Endothelial cell of umbilical vein (primary cell): ENCODE measurements around the gene ANKS1A. TPM values are rescaled to one million over a fixed set of nuclear protein-coding genes. Genes with fewer than 3 reads are reported as not detected.

ENCODE experiments used
- BruUV-seq: library from RNA; stranded (reverse); fragments of 400-500 nt; replicated peaks from 2 replicates; lab custom pipeline; 2021; lab: Mats Ljungman, UMichigan
- CTCF ChIA-PET: fragments of 300-600, 350-600 bp; sonication (Branson Sonifier 250); formaldehyde crosslinking; loops from one replicate; lab custom pipeline; 2021; ENCODE audit warnings: antibody characterized with exemption, inconsistent platforms; lab: Charles Lee
- POLR2A ChIA-PET: fragments of 300-600, 350-600 bp; sonication (Branson Sonifier 250); formaldehyde crosslinking; loops from one replicate; lab custom pipeline; 2021; ENCODE audit warnings: antibody characterized with exemption, inconsistent platforms; lab: Charles Lee
- DNase-seq: peaks from one replicate; pipeline ENCODE4 v3.0.0-alpha.2; 2011; ENCODE audit warnings: low read depth, low spot score
- FAIRE-seq: peaks from 2 replicates; lab custom pipeline; 2011; peaks lifted over from hg19 to GRCh38; lab: Jason Lieb, UNC
- H2AFZ ChIP-seq: 2 replicates; pipeline ENCODE4 v1.6.0; 2012; ENCODE audit warnings: low read depth, low read length, control low read depth, inconsistent platforms
- H3K27ac ChIP-seq: 2 replicates; pipeline ENCODE4 v1.5.1; 2011; ENCODE audit warnings: low read depth, mild to moderate bottlenecking, control low read depth, low read length, moderate library complexity; ENCODE audit not compliant: insufficient read depth
- H3K27me3 ChIP-seq, 2 experiments: 2 replicates each; pipeline versions ENCODE4 v1.6.0 to v1.6.1; 2011; ENCODE audit warnings: low read length in 2 of 2, mixed read lengths in 1 of 2; ENCODE audit not compliant: control insufficient read depth in 2 of 2, insufficient read depth in 2 of 2
- H3K36me3 ChIP-seq, 2 experiments: 2 replicates in 1 of 2; 3 replicates in 1 of 2; pipeline ENCODE4 v1.5.1; 2011; ENCODE audit warnings: low read length in 2 of 2, mild to moderate bottlenecking in 1 of 2, moderate library complexity in 1 of 2; ENCODE audit not compliant: control insufficient read depth in 2 of 2, insufficient read depth in 2 of 2; ENCODE audit errors: extremely low read depth in 1 of 2
- H3K4me1 ChIP-seq: 3 replicates; pipeline ENCODE4 v1.5.1; 2011; ENCODE audit warnings: mild to moderate bottlenecking, low read length; ENCODE audit not compliant: control insufficient read depth, insufficient read depth; ENCODE audit errors: extremely low read depth
- H3K4me2 ChIP-seq: 2 replicates; pipeline ENCODE4 v1.6.1; 2011; ENCODE audit warnings: low read length, control low read depth, mixed read lengths; ENCODE audit not compliant: insufficient read depth
- H3K4me3 ChIP-seq, 3 experiments: fragments of 200-600 bp in 1 of 3; sonication (generic), shearing (Covaris generic) in 1 of 3; replicated peaks in 1 of 3; 2 replicates each; pipeline ENCODE4 v1.5.1; 2011 to 2016; ENCODE audit warnings: control low read depth in 3 of 3, low read length in 3 of 3, mild to moderate bottlenecking in 2 of 3, inconsistent platforms in 1 of 3, low read depth in 1 of 3, moderate library complexity in 1 of 3; ENCODE audit not compliant: insufficient read depth in 1 of 3
- H3K79me2 ChIP-seq: 2 replicates; pipeline ENCODE4 v1.6.0; 2012; ENCODE audit warnings: low read length, inconsistent platforms; ENCODE audit not compliant: control insufficient read depth, insufficient read depth
- H3K9ac ChIP-seq: replicated peaks from 2 replicates; pipeline ENCODE3; 2011; ENCODE audit warnings: low read length, control low read depth; ENCODE audit not compliant: insufficient read depth; ENCODE audit errors: extremely low read depth
- H3K9me1 ChIP-seq: replicated peaks from 3 replicates; pipeline ENCODE4 v1.6.0; 2011; ENCODE audit warnings: mild to moderate bottlenecking, low read length; ENCODE audit not compliant: control insufficient read depth, insufficient read depth; ENCODE audit errors: extremely low read depth
- H3K9me3 ChIP-seq: replicated peaks from 2 replicates; pipeline ENCODE4 v1.5.1; 2012; ENCODE audit warnings: low read length, inconsistent platforms; ENCODE audit not compliant: control insufficient read depth, insufficient read depth
- H4K20me1 ChIP-seq: replicated peaks from 2 replicates; pipeline ENCODE3; 2011; ENCODE audit warnings: mild to moderate bottlenecking, low read length; ENCODE audit not compliant: control insufficient read depth, insufficient read depth; ENCODE audit errors: extremely low read depth
- CTCF ChIP-seq, 2 donors: IDR thresholded peaks; 1 replicate in 1 of 2; 2 replicates in 1 of 2; pipeline ENCODE4 v1.5.1; 2011; ENCODE audit warnings: low read length in 2 of 2, mild to moderate bottlenecking in 2 of 2, moderate library complexity in 2 of 2, control low read depth in 1 of 2, inconsistent platforms in 1 of 2, low read depth in 1 of 2; ENCODE audit not compliant: insufficient read depth in 1 of 2; ENCODE audit errors: extremely low read depth in 1 of 2
- EZH2 ChIP-seq: IDR thresholded peaks from 2 replicates; pipeline ENCODE4 v1.6.1; 2012; ENCODE audit warnings: borderline replicate concordance, low read depth, mild to moderate bottlenecking, moderate library complexity, low read length, inconsistent platforms; ENCODE audit not compliant: severe bottlenecking
- FOS ChIP-seq: IDR thresholded peaks from 2 replicates; pipeline ENCODE4 v1.6.1; 2011; ENCODE audit warnings: mild to moderate bottlenecking, low read length, moderate library complexity, borderline replicate concordance; ENCODE audit not compliant: insufficient read depth
- GATA2 ChIP-seq: IDR thresholded peaks from 2 replicates; pipeline ENCODE4 v1.7.0; 2011; ENCODE audit warnings: low read depth, mild to moderate bottlenecking, moderate library complexity, mixed read lengths, low read length; ENCODE audit not compliant: insufficient read length, insufficient read depth
- JUN ChIP-seq: IDR thresholded peaks from 2 replicates; pipeline ENCODE4 v1.6.1; 2011; ENCODE audit warnings: borderline replicate concordance, low read depth; ENCODE audit not compliant: insufficient read length, insufficient read depth
- MYC ChIP-seq: IDR thresholded peaks from one replicate; pipeline ENCODE4 v1.6.1; 2011; ENCODE audit warnings: mild to moderate bottlenecking, low read depth, low read length
- POLR2A ChIP-seq: IDR thresholded peaks from 2 replicates; pipeline ENCODE4 v1.6.1; 2012; ENCODE audit warnings: low read depth, mild to moderate bottlenecking, control low read depth, low read length
- POLR2AphosphoS5 ChIP-seq: IDR thresholded peaks from 2 replicates; pipeline ENCODE4 v1.6.1; 2012; ENCODE audit warnings: low read depth, mild to moderate bottlenecking, control low read depth, low read length, moderate library complexity; ENCODE audit not compliant: insufficient read depth
- dilution Hi-C: fragments of 300-500 bp; cut with MboI; formaldehyde crosslinking; loops from one replicate; pipeline ENCODE4 v1.15.0; 2019; ENCODE audit warnings: low sequenced_read_pairs; ENCODE audit not compliant: extremely low pct_ligation_motif_present
- intact Hi-C: fragments of 100-400 bp; cut with micrococcal nuclease; formaldehyde crosslinking; loops from one replicate; pipeline ENCODE4 v1.10.0; 2022
- polyA plus RNA-seq, 4 experiments: library from polyadenylated mRNA; depleted of rRNA in 3 of 4; stranded (reverse) in 3 of 4; unstranded in 1 of 4; fragments of >200 nt; gene quantifications; 2 replicates each; pipeline versions ENCODE4 v1.2.1 to v1.2.3, GENCODE V29; 2011 to 2012; ENCODE audit warnings: missing spikeins in 1 of 4
- total RNA-seq: library from RNA; stranded (reverse); gene quantifications from 2 replicates; pipeline ENCODE4 v1.2.3, GENCODE V29; 2021
- TF ChIP-seq, protein P1 (sequence below): IDR thresholded peaks from 2 replicates; pipeline ENCODE4 v1.6.1; 2011; ENCODE audit not compliant: insufficient read depth, insufficient read length

The ANKS1A gene
- total and polyA plus RNA-seq, 2 donors (not counting 3 experiments of a cell fraction or from before 2014, with no cell fraction given) = 8.9 to 26.1 TPM

DNA sequence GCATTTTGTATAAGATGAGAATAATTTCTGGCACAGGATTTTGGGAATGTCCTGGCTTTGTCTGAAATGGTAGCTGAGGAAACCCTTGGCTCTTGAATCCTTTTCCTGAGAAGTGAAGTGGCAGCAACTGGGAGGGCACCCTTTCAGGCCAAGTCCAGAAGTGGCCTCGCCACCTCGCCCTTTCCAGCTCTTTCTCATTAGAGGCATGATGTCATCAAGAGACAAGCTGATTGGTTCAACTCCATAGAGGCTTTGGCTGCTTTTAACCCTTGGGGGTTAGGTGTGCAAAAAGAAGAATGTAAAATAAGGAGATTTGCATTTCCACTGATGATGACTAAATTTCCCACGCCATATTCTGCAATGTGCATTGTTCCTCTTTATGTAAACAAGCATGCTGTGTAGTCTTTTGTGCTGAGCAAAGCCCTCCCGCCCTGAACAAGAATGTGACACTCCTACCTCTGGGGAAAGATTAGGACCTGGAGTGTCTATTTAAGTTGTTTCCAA is 135.5 kb downstream of the ANKS1A start:
- dilution Hi-C loops = no loop called here
- H3K4me1 ChIP-seq = peaks cover 43% of the 10 kb centered on the region
- peak overlapping the region; percentile 26 for H3K4me2 ChIP-seq
- no peaks in the 10 kb centered on the region for H3K79me2 ChIP-seq
- H3K36me3 ChIP-seq = no peaks in the 10 kb centered on the region
- intact Hi-C loops = loop anchor here (1.0 kb wide), 1 partner anchor 20 kb away; no protein-coding TSS in a partner anchor
- no TSS peak for BruUV-seq
- DNase-seq = peak; percentile 92
- peak overlapping the region; percentile 69 for H3K27ac ChIP-seq
- ChIA-PET POLR2A (no interaction called here), CTCF (interaction anchor here (0.8 to 2.2 kb wide), 4 partner anchors 10 to 38 kb away, joined by 4 to 11 read pairs (median 6); no protein-coding TSS in a partner anchor)
- no peaks in the 10 kb centered on the region for H4K20me1 ChIP-seq
- no peak overlapping the region for H2AFZ ChIP-seq
- TF ChIP-seq FOS = no peak
- TF ChIP-seq GATA2 = no peak
- TF ChIP-seq, protein P1, sequence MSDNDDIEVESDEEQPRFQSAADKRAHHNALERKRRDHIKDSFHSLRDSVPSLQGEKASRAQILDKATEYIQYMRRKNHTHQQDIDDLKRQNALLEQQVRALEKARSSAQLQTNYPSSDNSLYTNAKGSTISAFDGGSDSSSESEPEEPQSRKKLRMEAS = no peak
- TF ChIP-seq EZH2 = no peak
- TF ChIP-seq POLR2AphosphoS5 = no peak
- TF ChIP-seq MYC = no peak
- TF ChIP-seq POLR2A = peak; percentile 17
- no peak for TF ChIP-seq CTCF (IDR thresholded peaks at IDR 0.05; ENCODE audit: extremely low read depth in 1 of 2, insufficient read depth in 1 of 2, low read depth in 1 of 2, low read length in 2 of 2)
- peak; percentile 71 for TF ChIP-seq JUN
- H3K9me3 ChIP-seq = no peaks in the 10 kb centered on the region
- FAIRE-seq = peak; percentile 86
- H3K9me1 ChIP-seq = no peaks in the 10 kb centered on the region
- no peaks in the 10 kb centered on the region for H3K27me3 ChIP-seq
- peak overlapping the region; percentile 50 for H3K9ac ChIP-seq
- no peak overlapping the region for H3K4me3 ChIP-seq
